Hematopoietic multipotent progenitor cell (in vitro differentiated cells): ENCODE results near the gene TRIM43B. TPM values are rescaled to one million over a fixed set of nuclear protein-coding genes. Genes with fewer than 3 reads are reported as not detected.
"Not testable (repeated sequence)": the region's sequence is repeated elsewhere in the genome, so short reads cannot be mapped to it uniquely, and the experiment has no call there.

Source experiments
- DNase-seq, 3 donors: peaks; one replicate each; pipeline ENCODE4 v3.0.0-alpha.2; 2011 to 2015; ENCODE audit warnings: low read depth in 2 of 3, low spot score in 2 of 3
- total RNA-seq: library from RNA; depleted of rRNA; stranded (reverse); fragments of >200 nt; gene quantifications from one replicate; pipeline ENCODE4 v1.2.3, GENCODE V29; 2012

Gene TRIM43B
- total RNA-seq: not detected

GRCh38 chr2:95484654-95485053, at the start of gene TRIM43B:
Gene TRIM43B (minus strand): TSS chr2:95484754. CDS start chr2:95482714, 2,040 bp downstream.
- not testable (repeated sequence) for DNase-seq

DNA sequence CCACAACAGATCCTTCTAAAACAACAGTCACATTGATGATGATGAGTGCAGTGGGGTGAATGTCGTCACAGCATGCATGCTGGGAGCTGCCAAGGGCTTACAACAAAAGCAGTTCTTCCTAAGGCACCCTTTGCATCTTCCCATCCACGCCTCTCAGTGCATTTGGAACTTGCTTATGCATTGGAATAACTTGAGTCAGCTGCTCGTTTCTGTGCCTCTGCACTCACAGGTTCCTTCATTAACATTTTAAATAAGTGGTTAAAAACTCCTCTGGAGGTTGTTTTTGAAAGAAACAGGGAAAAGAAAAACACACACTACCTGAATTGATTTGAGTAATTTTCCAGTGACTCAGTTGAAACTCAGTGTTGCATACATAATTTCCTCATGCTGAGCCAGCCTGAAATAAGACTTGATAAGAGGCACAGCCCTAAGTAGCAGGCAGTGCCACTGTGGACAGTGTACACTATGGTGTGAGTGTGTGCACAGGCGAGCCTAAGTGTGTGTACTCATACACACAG, 46.8 kb upstream of the TRIM43B start:
- no peak for DNase-seq

DNA sequence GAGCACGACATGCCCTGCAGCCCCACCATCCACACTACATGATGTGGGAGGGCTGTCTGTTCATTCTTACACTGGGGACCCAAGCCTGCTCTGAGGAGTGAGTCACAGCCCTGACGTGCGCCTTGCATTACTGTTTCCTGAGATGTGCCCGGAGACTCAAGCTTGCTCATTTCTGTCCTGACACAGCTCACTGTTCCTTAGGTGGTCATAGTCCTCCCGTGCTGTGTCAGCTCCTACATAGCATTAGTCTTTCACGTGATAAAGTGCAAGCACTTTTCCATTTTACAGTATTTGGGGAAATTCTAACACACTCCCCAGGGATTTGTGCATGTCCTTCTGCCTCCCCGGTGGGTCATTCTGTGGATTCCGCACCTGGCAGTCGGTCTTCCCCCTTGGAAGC, 46.2 kb upstream of the TRIM43B start:
- no peak for DNase-seq

- peak in 2 of 3 donors; percentile 60 to 61 for DNase-seq
These were observed 42.1 kb upstream of the TRIM43B start for GRCh38 chr2:95526360-95527341.

DNA sequence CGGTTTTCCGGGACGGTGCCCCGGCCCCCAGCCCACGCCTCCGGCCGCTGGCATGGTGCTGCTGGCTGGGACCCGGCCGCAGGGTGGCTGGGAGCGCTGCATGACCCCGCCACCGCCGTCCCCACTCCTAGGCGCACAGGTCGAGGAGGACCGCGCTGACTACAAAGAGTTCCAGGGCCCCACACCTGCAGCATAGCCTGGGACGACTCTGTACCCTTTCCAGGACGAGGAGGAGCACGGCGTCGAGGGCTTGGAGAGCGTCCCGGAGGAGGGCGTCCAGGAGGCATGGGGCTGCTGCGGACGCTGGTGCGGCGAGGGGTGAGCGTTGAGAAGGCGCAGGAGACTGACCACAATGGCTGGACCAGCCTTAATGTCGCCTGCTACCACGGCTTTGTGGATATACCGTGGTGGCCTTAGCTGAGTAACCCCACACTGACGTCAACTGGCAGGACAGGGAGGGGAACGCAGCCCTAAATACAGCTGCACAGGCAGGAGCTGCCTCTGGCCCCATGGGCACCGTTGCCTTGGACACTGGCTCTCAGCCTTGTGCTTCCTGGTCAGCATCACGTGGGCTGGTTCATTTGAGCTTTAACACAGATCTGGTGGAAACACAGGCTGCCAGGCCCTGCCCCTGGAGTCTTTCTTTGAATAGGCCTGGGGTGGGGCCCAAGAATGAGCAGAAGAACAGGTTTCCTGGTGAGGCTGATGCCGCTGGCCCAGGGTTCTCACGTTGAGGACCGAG, 40.9 kb upstream of the TRIM43B start:
- DNase-seq: no peak

- no peak for DNase-seq
These were observed 39.6 kb upstream of the TRIM43B start for GRCh38 chr2:95524195-95524594.

DNA sequence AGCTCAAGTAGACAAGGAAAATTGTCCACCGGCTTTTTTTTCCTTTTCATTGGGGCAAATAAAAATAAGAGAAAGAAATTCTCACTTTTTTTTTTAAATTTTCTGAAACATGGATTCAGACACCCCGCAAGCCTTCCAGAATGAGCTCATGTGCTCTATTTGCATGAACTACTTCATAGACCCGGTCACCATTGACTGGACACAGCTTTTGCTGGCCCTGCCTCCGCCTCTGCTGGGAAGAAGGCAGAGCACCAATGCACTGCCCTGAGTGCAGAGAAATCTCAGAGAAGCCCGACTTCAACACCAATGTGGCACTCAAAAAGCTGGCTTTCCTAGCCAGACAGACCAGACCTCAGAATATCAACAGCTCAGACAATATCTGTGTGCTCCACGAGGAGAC, 30.2 kb upstream of the TRIM43B start:
- DNase-seq: no peak

GRCh38 chr2:95514226-95514625, 29.7 kb upstream of the TRIM43B start:
- not testable (repeated sequence) for DNase-seq

GRCh38 chr2:95509408-95509807, 24.9 kb upstream of the TRIM43B start:
- DNase-seq: no peak

DNA sequence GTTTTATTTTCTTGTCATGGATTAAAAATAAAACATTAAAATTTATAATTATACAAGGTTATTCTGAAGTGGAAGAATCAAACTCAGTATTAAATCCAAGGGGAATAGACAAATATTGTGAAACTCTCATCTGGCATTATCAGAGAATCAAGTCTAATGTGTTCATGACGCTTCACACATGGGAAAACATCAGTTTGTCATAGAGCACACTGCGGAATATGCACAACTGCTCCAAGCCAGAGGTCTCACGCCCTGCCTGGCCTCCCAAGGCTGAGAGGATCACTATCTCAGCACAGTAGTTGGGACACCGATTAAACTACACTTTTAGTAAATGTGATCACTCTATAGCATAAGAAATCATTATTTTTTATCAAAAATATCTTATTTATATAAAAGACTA, 20.7 kb upstream of the TRIM43B start:
- DNase-seq: no peak

DNA sequence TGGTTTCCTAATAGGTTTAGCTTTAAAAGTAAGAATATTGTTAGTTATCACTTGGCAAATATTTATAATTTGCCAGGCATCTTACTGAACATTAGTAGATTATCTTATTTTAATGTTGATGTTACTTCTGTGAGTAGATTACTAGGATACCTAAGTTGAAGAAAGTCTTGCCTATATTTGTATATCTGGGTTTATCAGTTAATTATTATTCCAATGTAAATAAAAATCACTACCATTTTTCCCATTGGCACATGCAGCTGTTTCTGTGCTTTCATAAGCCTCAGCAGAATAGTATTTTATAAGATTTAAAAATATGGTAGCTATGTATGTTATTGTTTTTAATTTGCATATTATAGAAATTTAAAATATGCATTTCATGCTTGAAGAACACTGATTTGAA, 16.3 kb upstream of the TRIM43B start:
- DNase-seq: no peak

- DNase-seq: not testable (repeated sequence)
These were observed 7.5 kb upstream of the TRIM43B start for GRCh38 chr2:95492076-95492475.

DNA sequence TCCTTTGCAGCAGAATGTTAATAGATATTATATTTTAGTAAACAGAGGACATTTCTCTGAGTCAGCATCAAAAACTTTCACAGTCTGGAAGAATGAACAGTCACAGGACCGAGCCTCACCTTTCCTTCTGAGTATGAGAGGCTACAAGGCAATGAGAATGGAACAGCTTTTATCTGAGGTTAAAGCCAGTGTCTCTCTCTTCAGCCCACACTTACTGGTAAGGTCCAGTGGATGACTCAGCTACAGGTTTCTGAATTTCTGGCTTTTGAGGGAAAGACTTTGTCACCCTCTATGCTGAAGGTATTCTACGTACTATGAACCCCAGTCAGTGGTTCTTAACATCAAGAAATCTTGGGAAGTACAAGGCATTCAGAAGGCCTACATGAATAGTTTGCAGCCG, 9.5 kb downstream of the TRIM43B start:
- DNase-seq: not testable (repeated sequence)

DNA sequence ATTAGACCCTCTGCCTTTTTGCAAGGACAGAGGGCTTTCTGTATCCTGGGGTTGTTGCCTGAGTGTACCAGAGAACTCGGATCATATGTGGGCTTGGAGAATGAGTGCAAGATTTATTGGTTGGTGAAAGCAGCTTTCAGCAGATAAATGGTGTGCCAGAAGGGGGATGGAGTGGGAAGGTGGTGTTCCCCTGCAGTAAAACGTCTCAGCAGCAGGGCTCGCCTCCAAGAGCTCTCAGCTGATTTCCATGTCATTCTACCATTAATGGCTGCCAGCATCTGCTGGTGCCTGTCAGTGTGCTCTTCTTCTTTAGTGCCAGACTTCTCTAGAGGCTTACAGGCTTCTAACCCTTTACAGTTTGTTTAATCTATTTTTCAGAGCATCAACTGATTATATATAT, 16.6 kb downstream of the TRIM43B start:
- DNase-seq: not testable (repeated sequence)

- DNase-seq: not testable (repeated sequence)
These were observed 18.0 kb downstream of the TRIM43B start for GRCh38 chr2:95466572-95466971.

DNA sequence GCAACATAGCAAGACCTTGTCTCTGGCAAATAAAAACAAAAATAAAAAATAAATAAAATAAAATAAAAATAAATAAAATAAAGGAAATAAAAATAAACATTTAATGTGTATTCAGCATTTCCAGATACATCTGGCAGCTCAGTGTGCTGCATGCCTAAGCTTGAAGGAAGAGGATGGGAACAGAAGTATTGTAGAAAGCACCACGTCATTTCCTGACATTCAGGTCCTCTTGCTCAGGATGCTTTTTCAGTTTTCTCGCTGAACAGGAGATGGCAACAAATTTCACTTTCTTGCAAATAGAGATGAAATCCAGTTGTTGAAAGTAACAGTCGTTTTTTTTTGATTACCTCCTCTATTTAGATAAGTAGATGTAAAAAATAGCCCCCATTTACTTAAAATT, 21.3 kb downstream of the TRIM43B start:
- DNase-seq: not testable (repeated sequence)

DNA sequence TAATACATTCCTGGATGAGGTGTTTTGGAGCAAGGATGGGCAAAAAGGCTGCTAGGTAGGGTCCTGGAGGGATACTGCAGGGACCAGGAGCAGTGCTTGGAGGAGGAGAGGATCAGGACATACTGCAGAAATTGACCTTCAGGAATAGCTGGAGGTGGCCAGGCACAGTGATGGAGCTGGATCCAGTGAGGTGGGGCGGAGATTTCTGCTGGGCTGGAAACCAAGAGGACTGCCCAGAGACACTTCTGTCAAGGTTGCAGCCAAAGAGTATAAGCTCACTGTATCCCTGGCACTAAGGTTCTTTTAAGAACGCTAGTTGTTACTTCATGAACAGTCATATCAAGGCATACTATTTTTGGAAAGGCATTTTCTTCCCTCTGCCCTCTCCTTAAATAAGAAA, 39.2 kb downstream of the TRIM43B start:
- DNase-seq: not testable (repeated sequence)

GRCh38 chr2:95442474-95443099, 42.0 kb downstream of the TRIM43B start:
- DNase-seq: not testable (repeated sequence)

DNA sequence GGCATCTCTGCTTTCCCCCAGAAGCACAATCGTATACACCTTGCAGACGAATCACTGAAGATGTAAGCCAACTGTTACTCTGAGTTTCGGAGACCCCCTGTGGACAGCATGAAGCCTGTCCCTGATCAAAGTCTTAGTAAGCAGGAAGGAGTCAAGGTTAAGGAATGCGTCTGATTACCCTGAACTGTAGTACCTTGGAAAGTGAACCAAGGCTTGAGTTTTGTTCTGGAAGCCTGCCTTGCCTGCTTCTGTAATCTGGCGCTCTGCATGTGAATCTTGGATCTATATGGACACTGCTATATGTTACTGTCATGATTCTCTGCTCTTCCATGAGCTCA, 48.7 kb downstream of the TRIM43B start:
- not testable (repeated sequence) for DNase-seq

GRCh38 chr2:95435162-95435871, 49.2 kb downstream of the TRIM43B start:
- DNase-seq: not testable (repeated sequence)
